GM12892 (cell line): ENCODE results near the gene AMBRA1.
A peak's percentile ranks its signal among the peaks of the same experiment; 100 is the strongest.

Experiments used
- DNase-seq: peaks from one replicate; pipeline ENCODE4 v3.0.0; 2011; ENCODE audit not compliant: insufficient read length
- FAIRE-seq: peaks from 2 replicates; lab custom pipeline; 2011; peaks lifted over from hg19 to GRCh38; lab: Jason Lieb, UNC
- POLR2A ChIP-seq: IDR thresholded peaks from 2 replicates; pipeline ENCODE4 v1.6.1; 2011; ENCODE audit warnings: low read depth, low read length, control low read depth
- POLR2AphosphoS5 ChIP-seq: IDR thresholded peaks from 2 replicates; pipeline ENCODE4 v1.6.1; 2011; ENCODE audit warnings: low read depth, low read length, control low read depth
- TAF1 ChIP-seq: IDR thresholded peaks from 2 replicates; pipeline ENCODE4 v1.6.1; 2011; ENCODE audit warnings: low read depth, mild to moderate bottlenecking, control low read depth, low read length, borderline replicate concordance

The AMBRA1 gene

GRCh38 chr11:46469926-46470325 is 123.9 kb downstream of the AMBRA1 start:
- no peak for TF ChIP-seq POLR2A
- TF ChIP-seq TAF1 = no peak
- TF ChIP-seq POLR2AphosphoS5 = no peak
- FAIRE-seq (no peak), DNase-seq (no peak)

GRCh38 chr11:46465683-46466082 is 128.1 kb downstream of the AMBRA1 start:
- no peak for DNase-seq
- TF ChIP-seq POLR2A = no peak
- no peak for TF ChIP-seq POLR2AphosphoS5
- no peak for TF ChIP-seq TAF1
- no peak for FAIRE-seq

- FAIRE-seq = no peak
- DNase-seq = no peak
- TF ChIP-seq TAF1 (no peak), POLR2A (no peak), POLR2AphosphoS5 (no peak)
Observed at GRCh38 chr11:46463701-46464421, 130.0 kb downstream of the AMBRA1 start.

- TF ChIP-seq POLR2A = no peak
- no peak for TF ChIP-seq POLR2AphosphoS5
- no peak for TF ChIP-seq TAF1
- DNase-seq = no peak
- FAIRE-seq = no peak
Observed at GRCh38 chr11:46461461-46461927, 132.3 kb downstream of the AMBRA1 start.

- TF ChIP-seq POLR2A (no peak), POLR2AphosphoS5 (no peak), TAF1 (no peak)
- FAIRE-seq = no peak
Observed at GRCh38 chr11:46458491-46458890, 135.3 kb downstream of the AMBRA1 start.

GRCh38 chr11:46457659-46458424 is 136.0 kb downstream of the AMBRA1 start:
- TF ChIP-seq POLR2A = no peak
- TF ChIP-seq TAF1 = no peak
- DNase-seq = no peak
- FAIRE-seq = no peak

More at GRCh38 chr11:46458491-46458890, 135.3 kb downstream of the AMBRA1 start:
- no peak for DNase-seq

- no peak for TF ChIP-seq POLR2AphosphoS5
- TF ChIP-seq POLR2A = no peak
- TF ChIP-seq TAF1 = no peak
- DNase-seq = no peak
- no peak for FAIRE-seq
Observed at GRCh38 chr11:46457021-46457420, 136.8 kb downstream of the AMBRA1 start.

- TF ChIP-seq POLR2A = no peak
- TF ChIP-seq TAF1 = no peak
- TF ChIP-seq POLR2AphosphoS5 = no peak
Observed at GRCh38 chr11:46456269-46457001, 137.4 kb downstream of the AMBRA1 start.

GRCh38 chr11:46455834-46456233 is 138.0 kb downstream of the AMBRA1 start:
- DNase-seq = no peak
- no peak for TF ChIP-seq POLR2A
- TF ChIP-seq POLR2AphosphoS5 = no peak
- no peak for TF ChIP-seq TAF1
- peak; percentile 57 for FAIRE-seq

More at GRCh38 chr11:46456269-46457001, 137.4 kb downstream of the AMBRA1 start:
- FAIRE-seq = no peak
- DNase-seq = no peak

GRCh38 chr11:46452918-46453517 is 140.8 kb downstream of the AMBRA1 start:
- no peak for TF ChIP-seq POLR2A
- no peak for TF ChIP-seq TAF1
- TF ChIP-seq POLR2AphosphoS5 = no peak
- FAIRE-seq = no peak
- DNase-seq = no peak

- no peak for TF ChIP-seq TAF1
- no peak for TF ChIP-seq POLR2A
- no peak for TF ChIP-seq POLR2AphosphoS5
- FAIRE-seq = no peak
- no peak for DNase-seq
Observed at GRCh38 chr11:46451759-46452158, 142.1 kb downstream of the AMBRA1 start.
